ENCODE data around the gene XRCC3.

Gene XRCC3

DNA sequence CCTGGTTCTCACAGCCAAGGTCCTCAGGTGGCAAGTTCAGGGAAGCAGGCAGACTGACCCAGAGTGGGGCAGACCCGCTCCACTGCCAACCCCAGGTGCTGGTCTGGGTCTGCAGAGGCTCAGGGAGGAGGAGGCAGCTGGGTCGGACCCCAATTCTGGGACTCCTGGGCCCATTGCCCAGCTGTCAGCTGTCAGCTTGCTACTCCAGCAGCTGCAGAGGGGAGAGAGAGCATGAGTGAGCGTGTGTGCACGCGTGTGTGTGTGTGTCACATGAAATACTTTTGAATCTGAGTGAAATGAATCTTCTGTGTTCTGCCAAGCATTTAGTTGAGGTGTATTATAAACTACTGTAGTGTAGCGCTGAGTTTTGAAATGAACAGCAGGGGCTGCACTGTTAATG, 30.8 kb downstream of the XRCC3 start (continued):
- TF ChIP-seq, protein P1, sequence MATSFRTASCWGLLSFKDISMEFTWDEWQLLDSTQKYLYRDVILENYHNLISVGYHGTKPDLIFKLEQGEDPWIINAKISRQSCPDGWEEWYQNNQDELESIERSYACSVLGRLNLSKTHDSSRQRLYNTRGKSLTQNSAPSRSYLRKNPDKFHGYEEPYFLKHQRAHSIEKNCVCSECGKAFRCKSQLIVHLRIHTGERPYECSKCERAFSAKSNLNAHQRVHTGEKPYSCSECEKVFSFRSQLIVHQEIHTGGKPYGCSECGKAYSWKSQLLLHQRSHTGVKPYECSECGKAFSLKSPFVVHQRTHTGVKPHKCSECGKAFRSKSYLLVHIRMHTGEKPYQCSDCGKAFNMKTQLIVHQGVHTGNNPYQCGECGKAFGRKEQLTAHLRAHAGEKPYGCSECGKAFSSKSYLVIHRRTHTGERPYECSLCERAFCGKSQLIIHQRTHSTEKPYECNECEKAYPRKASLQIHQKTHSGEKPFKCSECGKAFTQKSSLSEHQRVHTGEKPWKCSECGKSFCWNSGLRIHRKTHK (tag by site-specific recombination; IDR thresholded peaks at IDR 0.05), result no peak
- TF ChIP-seq MZF1 (tag by site-specific recombination; IDR thresholded peaks at IDR 0.05; ENCODE audit: borderline replicate concordance) (no peak), ZNF514 (tag by site-specific recombination; IDR thresholded peaks at IDR 0.05) (no peak), ZNF132 (tag by site-specific recombination; IDR thresholded peaks at IDR 0.05; ENCODE audit: borderline replicate concordance) (no peak), SP3 (tag by site-specific recombination; IDR thresholded peaks at IDR 0.05) (no peak), GLI2 (tag by site-specific recombination; IDR thresholded peaks at IDR 0.05; ENCODE audit: borderline replicate concordance, low read depth) (no peak), ZNF560 (tag by site-specific recombination; IDR thresholded peaks at IDR 0.05; ENCODE audit: borderline replicate concordance) (no peak), ZNF133 (tag by site-specific recombination; IDR thresholded peaks at IDR 0.05) (no peak), ZNF155 (tag by site-specific recombination; IDR thresholded peaks at IDR 0.05) (no peak)

DNA sequence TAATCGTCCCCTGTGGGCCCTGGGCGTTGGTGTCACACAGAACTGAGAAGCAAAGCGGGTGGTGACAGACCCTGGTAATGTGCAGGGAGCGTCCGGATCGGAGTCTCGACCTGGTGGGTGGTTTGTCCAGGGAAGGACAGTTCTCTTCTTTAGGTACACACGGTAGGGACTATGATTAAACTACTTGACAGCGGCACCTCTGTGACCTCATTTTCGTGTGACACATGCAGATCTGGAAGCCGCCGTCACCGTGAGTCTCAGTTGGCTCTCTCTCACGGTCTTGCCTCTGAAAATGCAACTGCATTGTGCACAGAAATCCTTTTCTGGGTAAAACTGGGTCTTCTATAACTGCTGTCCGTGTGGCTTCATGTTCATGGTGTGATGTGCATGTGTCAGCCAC, 32.1 kb downstream of the XRCC3 start:
- peaks cover 51 to 95% of the 10 kb centered on the region in 2 experiments for H3K36me3 ChIP-seq (ENCODE audit: control insufficient read depth in 2 of 2, insufficient read depth in 1 of 2, low read length in 2 of 2)
- ChIA-PET POLR2A (no interaction called here), CTCF (no interaction called here)
- no peak overlapping the region for H3K27ac ChIP-seq (ENCODE audit: extremely low read depth, low read depth, low read length)
- H3K4me1 ChIP-seq (ENCODE audit: control insufficient read depth, insufficient read depth, low read length), result no peaks in the 10 kb centered on the region
- no peak overlapping the region for H3K4me3 ChIP-seq (ENCODE audit: low read depth, low read length)
- no peak for TF ChIP-seq YY2 (tag by site-specific recombination; IDR thresholded peaks at IDR 0.05)
- TF ChIP-seq ZNF155 (tag by site-specific recombination; IDR thresholded peaks at IDR 0.05), result no peak
- no peak for TF ChIP-seq ZNF223 (tag by site-specific recombination; IDR thresholded peaks at IDR 0.05)
- no peak for TF ChIP-seq ZNF354C (tag by site-specific recombination; IDR thresholded peaks at IDR 0.05; ENCODE audit: borderline replicate concordance, low read depth)
- TF ChIP-seq ZBTB17 (tag by site-specific recombination; IDR thresholded peaks at IDR 0.05), result no peak
- no peak for TF ChIP-seq ZNF112 (tag by site-specific recombination; IDR thresholded peaks at IDR 0.05)
- no peak for TF ChIP-seq ZNF701 (tag by site-specific recombination; IDR thresholded peaks at IDR 0.05)
- no peak for TF ChIP-seq ZXDB (tag by site-specific recombination; IDR thresholded peaks at IDR 0.05)
- TF ChIP-seq ZNF843 (tag by site-specific recombination; IDR thresholded peaks at IDR 0.05), result no peak
- H3K9me3 ChIP-seq (ENCODE audit: control insufficient read depth, insufficient read depth, low read depth, low read length), result no peaks in the 10 kb centered on the region

- Histone ChIP-seq H3K36me3 (ENCODE audit: control insufficient read depth in 2 of 2, insufficient read depth in 1 of 2, low read length in 2 of 2) (peaks cover 62 to 93% of the 10 kb centered on the region in 2 experiments), H3K27ac (ENCODE audit: extremely low read depth, low read depth, low read length) (no peak overlapping the region), H3K4me1 (ENCODE audit: control insufficient read depth, insufficient read depth, low read length) (no peaks in the 10 kb centered on the region), H3K9me3 (ENCODE audit: control insufficient read depth, insufficient read depth, low read depth, low read length) (no peaks in the 10 kb centered on the region), H3K4me3 (ENCODE audit: low read depth, low read length) (no peak overlapping the region)
- CTCF ChIA-PET, result interaction anchor here (0.6 to 1.3 kb wide), 6 partner anchors 11 to 112 kb away, joined by 3 to 5 read pairs (median 3); no protein-coding TSS in a partner anchor
- no peak for TF ChIP-seq ZNF514 (tag by site-specific recombination; IDR thresholded peaks at IDR 0.05)
- TF ChIP-seq ZNF223 (tag by site-specific recombination; IDR thresholded peaks at IDR 0.05), result no peak
- TF ChIP-seq ZNF777 (tag by site-specific recombination; IDR thresholded peaks at IDR 0.05; ENCODE audit: borderline replicate concordance), result no peak
- no peak for TF ChIP-seq ZBTB48 (tag by site-specific recombination; IDR thresholded peaks at IDR 0.05)
- TF ChIP-seq, protein P2, sequence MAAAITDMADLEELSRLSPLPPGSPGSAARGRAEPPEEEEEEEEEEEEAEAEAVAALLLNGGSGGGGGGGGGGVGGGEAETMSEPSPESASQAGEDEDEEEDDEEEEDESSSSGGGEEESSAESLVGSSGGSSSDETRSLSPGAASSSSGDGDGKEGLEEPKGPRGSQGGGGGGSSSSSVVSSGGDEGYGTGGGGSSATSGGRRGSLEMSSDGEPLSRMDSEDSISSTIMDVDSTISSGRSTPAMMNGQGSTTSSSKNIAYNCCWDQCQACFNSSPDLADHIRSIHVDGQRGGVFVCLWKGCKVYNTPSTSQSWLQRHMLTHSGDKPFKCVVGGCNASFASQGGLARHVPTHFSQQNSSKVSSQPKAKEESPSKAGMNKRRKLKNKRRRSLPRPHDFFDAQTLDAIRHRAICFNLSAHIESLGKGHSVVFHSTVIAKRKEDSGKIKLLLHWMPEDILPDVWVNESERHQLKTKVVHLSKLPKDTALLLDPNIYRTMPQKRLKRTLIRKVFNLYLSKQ (tag by site-specific recombination; IDR thresholded peaks at IDR 0.05; ENCODE audit: borderline replicate concordance), result no peak
- no peak for TF ChIP-seq ZNF112 (tag by site-specific recombination; IDR thresholded peaks at IDR 0.05)
- no peak for TF ChIP-seq ZNF549 (tag by site-specific recombination; IDR thresholded peaks at IDR 0.05)
- TF ChIP-seq, protein P3, sequence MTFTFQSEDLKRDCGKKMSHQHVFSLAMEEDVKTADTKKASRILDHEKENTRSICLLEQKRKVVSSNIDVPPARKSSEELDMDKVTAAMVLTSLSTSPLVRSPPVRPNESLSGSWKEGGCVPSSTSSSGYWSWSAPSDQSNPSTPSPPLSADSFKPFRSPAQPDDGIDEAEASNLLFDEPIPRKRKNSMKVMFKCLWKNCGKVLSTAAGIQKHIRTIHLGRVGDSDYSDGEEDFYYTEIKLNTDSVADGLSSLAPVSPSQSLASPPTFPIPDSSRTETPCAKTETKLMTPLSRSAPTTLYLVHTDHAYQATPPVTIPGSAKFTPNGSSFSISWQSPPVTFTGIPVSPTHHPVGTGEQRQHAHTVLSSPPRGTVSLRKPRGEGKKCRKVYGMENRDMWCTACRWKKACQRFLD (tag by site-specific recombination; IDR thresholded peaks at IDR 0.05), result no peak
- POLR2A ChIA-PET, result interaction anchor here (0.8 kb wide), 1 partner anchor 23 kb away, joined by 3 read pairs; no protein-coding TSS in a partner anchor
Measured at GRCh38 chr14:103680491-103681231, 34.6 kb downstream of the XRCC3 start.

Data from HEK293 (cell line).